Prostate gland (tissue), 2 donors: ENCODE measurements around the gene MVP. TPM values are rescaled to one million over a fixed set of nuclear protein-coding genes. Genes with fewer than 3 reads are reported as not detected.
"Not testable (repeated sequence)": the region's sequence is repeated elsewhere in the genome, so short reads cannot be mapped to it uniquely, and the experiment has no call there.

Experiments used
- DNase-seq: peaks from one replicate; pipeline ENCODE4 v3.0.0-alpha.2; 2019; ENCODE audit warnings: low spot score
- H3K27ac ChIP-seq, 2 donors: fragments of 200-600 bp; sonication (generic); 2 replicates each; pipeline ENCODE4 v1.5.1; 2017 to 2019
- H3K27me3 ChIP-seq: fragments of 200-600 bp; sonication (generic); replicated peaks from 2 replicates; pipeline ENCODE4 v1.5.1; 2019; ENCODE audit not compliant: insufficient read depth
- H3K36me3 ChIP-seq, 2 donors: fragments of 200-600 bp; sonication (generic); 1 replicate in 1 of 2; 2 replicates in 1 of 2; pipeline versions ENCODE4 v1.5.1 to v1.8.1; 2017 to 2019
- H3K4me1 ChIP-seq: fragments of 200-600 bp; sonication (generic); replicated peaks from 2 replicates; pipeline ENCODE4 v1.5.1; 2019
- H3K4me3 ChIP-seq, 2 donors: fragments of 200-600 bp; sonication (generic); 2 replicates each; pipeline ENCODE4 v1.5.1; 2017 to 2019
- H3K9me3 ChIP-seq: fragments of 200-600 bp; sonication (generic); 2 replicates; pipeline ENCODE4 v1.5.1; 2017
- POLR2A ChIP-seq: fragments of 450-650 bp; IDR thresholded peaks from one replicate; pipeline ENCODE4 v1.6.1; 2016; ENCODE audit warnings: antibody characterized with exemption, mild to moderate bottlenecking
- POLR2AphosphoS5 ChIP-seq: sonication (generic); formaldehyde crosslinking; IDR thresholded peaks from one replicate; pipeline ENCODE4 v1.6.1; 2017; ENCODE audit warnings: antibody characterized with exemption
- WGBS: methylation state at CpG from one replicate; pipeline ENCODE4 v1.1.5; 2018; 5-methylcytosine and 5-hydroxymethylcytosine counted together
- intact Hi-C: fragments of 100-400 bp; cut with DNase I; formaldehyde crosslinking; loops from one replicate; pipeline ENCODE4 v1.14.2; 2022
- total RNA-seq, 2 donors: library from RNA; depleted of rRNA; stranded (reverse); fragments of >200 nt; gene quantifications; one replicate each; pipeline ENCODE4 v1.1.0, GENCODE V29; 2016
- TF ChIP-seq, protein P1 (sequence below), 4 experiments: fragments of 200-600 bp in 2 of 4; fragments of 450-650 bp in 2 of 4; sonication (generic) in 2 of 4; IDR thresholded peaks; 1 replicate in 3 of 4; 2 replicates in 1 of 4; pipeline ENCODE4 v1.5.1; 2016 to 2019; ENCODE audit warnings: antibody characterized with exemption in 4 of 4, mild to moderate bottlenecking in 2 of 4, moderate library complexity in 2 of 4

The MVP gene
- total RNA-seq, 2 donors from 2014 or later = 59.3 to 247 TPM

DNA sequence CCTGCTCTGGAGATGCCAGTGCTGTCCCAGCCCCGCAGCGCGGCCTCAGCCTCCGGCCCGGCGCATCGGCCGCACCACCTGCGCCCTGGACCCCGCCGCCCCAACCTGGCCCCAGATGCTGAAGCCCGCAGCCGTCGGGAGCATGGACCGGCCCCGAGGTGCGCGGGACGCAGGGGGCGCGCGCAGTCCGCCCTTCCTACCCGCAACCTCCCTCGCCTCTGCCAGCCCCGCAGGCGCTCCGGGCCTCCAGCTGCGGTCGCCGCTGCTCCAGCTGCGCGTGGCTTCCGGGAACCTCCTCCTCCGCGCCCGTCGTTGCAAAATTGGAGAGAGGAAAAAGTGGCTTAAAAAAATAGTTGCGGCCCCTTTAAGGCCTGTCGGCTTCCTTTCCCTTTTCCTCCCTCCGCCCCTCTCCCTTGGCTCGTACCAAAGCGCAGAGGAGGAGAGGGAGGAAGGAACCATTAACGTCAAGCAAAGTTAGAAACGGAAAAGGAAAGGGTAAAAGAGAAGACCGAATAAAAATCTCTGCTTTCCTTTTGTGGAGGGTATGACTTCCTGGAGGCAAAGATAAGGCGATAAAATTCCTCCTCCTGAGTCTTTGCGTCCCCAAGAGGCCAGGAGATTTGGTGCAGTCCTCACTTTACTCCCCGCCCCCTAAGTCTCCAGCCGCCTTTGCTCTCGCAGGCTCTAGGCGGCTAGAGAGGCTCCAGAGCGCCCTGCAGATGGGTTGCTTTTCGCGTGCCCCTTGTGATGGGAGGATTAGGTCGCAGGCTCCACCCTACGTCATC lies 42.8 kb downstream of the MVP start, which contains the start of gene CDIPT:
CDIPT (minus strand) TSS at position 343 of the 785 bp plus-strand sequence. CDS start 369 bp downstream, outside the sequence.
- H3K36me3 ChIP-seq = no peaks in the 10 kb centered on the region
- TF ChIP-seq, protein P1, sequence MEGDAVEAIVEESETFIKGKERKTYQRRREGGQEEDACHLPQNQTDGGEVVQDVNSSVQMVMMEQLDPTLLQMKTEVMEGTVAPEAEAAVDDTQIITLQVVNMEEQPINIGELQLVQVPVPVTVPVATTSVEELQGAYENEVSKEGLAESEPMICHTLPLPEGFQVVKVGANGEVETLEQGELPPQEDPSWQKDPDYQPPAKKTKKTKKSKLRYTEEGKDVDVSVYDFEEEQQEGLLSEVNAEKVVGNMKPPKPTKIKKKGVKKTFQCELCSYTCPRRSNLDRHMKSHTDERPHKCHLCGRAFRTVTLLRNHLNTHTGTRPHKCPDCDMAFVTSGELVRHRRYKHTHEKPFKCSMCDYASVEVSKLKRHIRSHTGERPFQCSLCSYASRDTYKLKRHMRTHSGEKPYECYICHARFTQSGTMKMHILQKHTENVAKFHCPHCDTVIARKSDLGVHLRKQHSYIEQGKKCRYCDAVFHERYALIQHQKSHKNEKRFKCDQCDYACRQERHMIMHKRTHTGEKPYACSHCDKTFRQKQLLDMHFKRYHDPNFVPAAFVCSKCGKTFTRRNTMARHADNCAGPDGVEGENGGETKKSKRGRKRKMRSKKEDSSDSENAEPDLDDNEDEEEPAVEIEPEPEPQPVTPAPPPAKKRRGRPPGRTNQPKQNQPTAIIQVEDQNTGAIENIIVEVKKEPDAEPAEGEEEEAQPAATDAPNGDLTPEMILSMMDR (IDR thresholded peaks at IDR 0.05) = peak in 3 of 4 experiments; percentile 39 to 79 (median 79)
- TF ChIP-seq POLR2AphosphoS5 (peak; percentile 95), POLR2A (peak; percentile 30)
- DNase-seq = peak; percentile 94
- intact Hi-C loops = loop anchor here (5.0 kb wide), 2 partner anchors 46 to 139 kb away; partner anchors contain the start of gene PAGR1
- H3K27ac ChIP-seq = peak within 1 kb of the TSS; percentile 81 to 96
- peak within 1 kb of the TSS; percentile 92 to 99 for H3K4me3 ChIP-seq
- under 1% methylated on average over 57 of the region's 57 CpGs for WGBS
- no peaks in the 10 kb centered on the region for H3K27me3 ChIP-seq
- peaks cover 10% of the 10 kb centered on the region for H3K4me1 ChIP-seq
- H3K9me3 ChIP-seq = no peaks in the 10 kb centered on the region

DNA sequence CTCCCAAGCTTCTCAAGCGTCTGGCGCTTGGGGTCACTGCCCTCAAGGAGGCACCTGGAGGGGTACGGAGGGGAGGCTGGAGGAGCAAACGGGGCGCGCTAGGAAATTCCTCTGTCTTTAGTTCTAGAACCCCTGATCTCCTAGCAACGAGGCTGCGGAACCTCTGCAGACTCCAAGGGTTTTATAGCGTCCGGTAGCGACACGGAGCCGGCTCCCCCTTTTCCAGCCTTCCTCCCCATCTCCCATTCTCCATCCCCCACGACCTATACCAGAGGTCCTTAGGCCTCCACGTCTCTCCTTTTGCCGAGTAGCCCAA lies 43.4 kb downstream of the MVP start:
- H3K4me1 ChIP-seq = peaks cover 9% of the 10 kb centered on the region
- no peaks in the 10 kb centered on the region for H3K9me3 ChIP-seq
- no peaks in the 10 kb centered on the region for H3K36me3 ChIP-seq
- WGBS = 30% methylated on average over 16 of the region's 16 CpGs
- TF ChIP-seq POLR2AphosphoS5 = no peak
- DNase-seq = no peak
- H3K27ac ChIP-seq = peak overlapping the region in 1 of 2 donors; percentile 96
- intact Hi-C loops = loop anchor here (5.0 kb wide), 2 partner anchors 46 to 139 kb away; partner anchors contain the start of gene PAGR1
- H3K27me3 ChIP-seq = no peaks in the 10 kb centered on the region
- H3K4me3 ChIP-seq = peak overlapping the region in 1 of 2 donors; percentile 99

GRCh38 chr16:29864205-29864604 lies 43.9 kb downstream of the MVP start:
- Histone ChIP-seq H3K27me3 (no peaks in the 10 kb centered on the region), H3K27ac (no peak overlapping the region), H3K36me3 (no peaks in the 10 kb centered on the region), H3K4me3 (no peak overlapping the region), H3K9me3 (no peaks in the 10 kb centered on the region), H3K4me1 (peaks cover 5% of the 10 kb centered on the region)
- WGBS = 81% methylated on average over 9 of the region's 9 CpGs
- TF ChIP-seq POLR2A (no peak), POLR2AphosphoS5 (no peak)
- TF ChIP-seq, protein P1 (IDR thresholded peaks at IDR 0.05) = no peak
- no peak for DNase-seq
- intact Hi-C loops = loop anchor here (5.0 kb wide), 2 partner anchors 47 to 138 kb away; partner anchors contain the start of gene PAGR1

- WGBS = 66% methylated on average over 8 of the region's 8 CpGs
- DNase-seq = no peak
- no peak overlapping the region for H3K4me3 ChIP-seq
- H3K27me3 ChIP-seq = no peaks in the 10 kb centered on the region
- TF ChIP-seq POLR2A (no peak), POLR2AphosphoS5 (no peak)
- TF ChIP-seq, protein P1 (IDR thresholded peaks at IDR 0.05) = no peak
- H3K9me3 ChIP-seq = no peaks in the 10 kb centered on the region
- intact Hi-C loops = no loop called here
- H3K4me1 ChIP-seq = no peaks in the 10 kb centered on the region
- no peaks in the 10 kb centered on the region for H3K36me3 ChIP-seq
- no peak overlapping the region for H3K27ac ChIP-seq
Measured at GRCh38 chr16:29868396-29869009, 48.2 kb downstream of the MVP start.

DNA sequence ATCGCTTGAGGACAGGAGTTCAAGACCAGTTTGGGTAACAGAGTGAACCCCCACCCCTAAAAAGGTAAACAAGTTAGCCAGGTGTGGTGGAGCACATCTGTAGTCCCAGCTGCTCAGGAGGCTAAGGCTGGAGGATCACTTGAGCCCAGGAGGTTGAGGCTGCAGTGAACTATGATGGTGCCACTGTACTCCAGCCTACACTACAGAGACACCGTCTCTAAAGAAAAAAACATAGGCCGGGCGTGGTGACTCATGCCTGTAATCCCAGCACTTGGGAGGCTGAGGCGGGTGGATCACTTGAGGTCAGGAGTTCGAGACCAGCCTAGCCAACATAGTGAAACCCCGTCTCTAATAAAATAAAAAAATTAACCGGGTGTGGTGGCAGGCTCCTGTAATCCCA lies 48.8 kb downstream of the MVP start:
- H3K4me3 ChIP-seq, H3K4me1 ChIP-seq, intact Hi-C loops, DNase-seq, H3K9me3 ChIP-seq, H3K27me3 ChIP-seq, H3K27ac ChIP-seq, H3K36me3 ChIP-seq: not testable (repeated sequence)
- WGBS = 95% methylated on average over 8 of the region's 8 CpGs
